Measurements from ENCODE around the gene KAT8.

- TF ChIP-seq ARNT (IDR thresholded peaks at IDR 0.05) = no peak
- TF ChIP-seq HDGF (IDR thresholded peaks at IDR 0.05; ENCODE audit: borderline replicate concordance) = no peak
- TF ChIP-seq ELF4 (IDR thresholded peaks at IDR 0.05) = no peak
- TF ChIP-seq ZNF384 (IDR thresholded peaks at IDR 0.05) = no peak
- TF ChIP-seq SP1 (IDR thresholded peaks at IDR 0.05) = no peak
- no peak for TF ChIP-seq FOXM1 (IDR thresholded peaks at IDR 0.05; ENCODE audit: borderline replicate concordance)
- no peak for TF ChIP-seq BHLHE40 (IDR thresholded peaks at IDR 0.05; ENCODE audit: borderline replicate concordance)
- no peak for TF ChIP-seq PKNOX1 (IDR thresholded peaks at IDR 0.05)
- no peak for TF ChIP-seq NFRKB (IDR thresholded peaks at IDR 0.05)
- no peak for TF ChIP-seq SUZ12 (IDR thresholded peaks at IDR 0.05)
- no peak for TF ChIP-seq FOXA1 (IDR thresholded peaks at IDR 0.05)
- TF ChIP-seq L3MBTL2 (conservative IDR thresholded peaks at IDR 0.05) = no peak
- TF ChIP-seq CTBP1 (IDR thresholded peaks at IDR 0.05; ENCODE audit: borderline replicate concordance) = no peak
- no peak for TF ChIP-seq LEF1 (IDR thresholded peaks at IDR 0.05; ENCODE audit: borderline replicate concordance)
Measured at GRCh38 chr16:31084584-31085302, 32.7 kb upstream of the KAT8 start.

Measured in HEK293T (cell line).